ENCODE results near the gene MFSD2A.

GRCh38 chr1:39919545-39919944 is 35.4 kb upstream of the MFSD2A start:
- peak; percentile 66 to 91 (median 71) for TF ChIP-seq CTCF (IDR thresholded peaks at IDR 0.05 in 2 of 3, conservative IDR thresholded peaks at IDR 0.05 in 1 of 3; ENCODE audit: borderline replicate concordance in 1 of 3, insufficient read depth in 1 of 3, low read depth in 2 of 3, low read length in 2 of 3)
- TF ChIP-seq ZBTB33 (IDR thresholded peaks at IDR 0.05; ENCODE audit: extremely low read depth, insufficient replicate concordance, low read length): no peak
- no peak for TF ChIP-seq POLR2A (IDR thresholded peaks at IDR 0.05; ENCODE audit: borderline replicate concordance, extremely low read depth, insufficient read depth, insufficient read length)
- no peak for TF ChIP-seq REST (IDR thresholded peaks at IDR 0.05; ENCODE audit: low read depth)
- no peak for TF ChIP-seq EZH2 (IDR thresholded peaks at IDR 0.05)
